Activated T-helper 1 cell treated with anti-CD3 and anti-CD28 coated beads, Interleukin-12 subunit alpha, Interleukin-12 subunit beta, Interleukin-2, Interleukin-4 antibody, amounts not matched to agents 30 ng/mL and 10 ng/mL and 1 ng/mL, durations not matched to agents 14 hours and 24 hours and 36 hours (primary cell): Measurements from ENCODE around the gene RBBP7. TPM values are rescaled to one million over a fixed set of nuclear protein-coding genes. Genes with fewer than 3 reads are reported as not detected.

Experiments used
- DNase-seq: peaks from one replicate; pipeline ENCODE4 v3.0.0; 2021; ENCODE audit warnings: low spot score
- H3K27ac Mint-ChIP-seq: one replicate; pipeline ENCODE4 v1.8.0; 2021; ENCODE audit warnings: mild to moderate bottlenecking, mixed read lengths
- H3K27me3 Mint-ChIP-seq: one replicate; pipeline ENCODE4 v1.8.0; 2022; ENCODE audit warnings: mild to moderate bottlenecking, moderate library complexity, mixed read lengths; ENCODE audit not compliant: insufficient read depth
- H3K36me3 Mint-ChIP-seq: one replicate; pipeline ENCODE4 v1.8.0; 2021; ENCODE audit warnings: low read depth, mixed read lengths
- H3K4me1 Mint-ChIP-seq: one replicate; pipeline ENCODE4 v1.8.0; 2021; ENCODE audit warnings: low read depth, mixed read lengths
- H3K4me3 Mint-ChIP-seq: one replicate; pipeline ENCODE4 v1.8.0; 2021; ENCODE audit warnings: mild to moderate bottlenecking, moderate library complexity, mixed read lengths
- H3K9me3 Mint-ChIP-seq: one replicate; pipeline ENCODE4 v1.8.0; 2021; ENCODE audit warnings: mixed read lengths
- intact Hi-C: fragments of 100-400 bp; cut with micrococcal nuclease; formaldehyde crosslinking; loops from one replicate; pipeline ENCODE4 v1.15.1; 2024
- total RNA-seq: library from RNA; stranded (reverse); gene quantifications from 2 replicates; pipeline ENCODE4 v1.2.3, GENCODE V29; 2022

RBBP7 gene
- total RNA-seq, 1 donor from 2014 or later: 127 TPM

DNA sequence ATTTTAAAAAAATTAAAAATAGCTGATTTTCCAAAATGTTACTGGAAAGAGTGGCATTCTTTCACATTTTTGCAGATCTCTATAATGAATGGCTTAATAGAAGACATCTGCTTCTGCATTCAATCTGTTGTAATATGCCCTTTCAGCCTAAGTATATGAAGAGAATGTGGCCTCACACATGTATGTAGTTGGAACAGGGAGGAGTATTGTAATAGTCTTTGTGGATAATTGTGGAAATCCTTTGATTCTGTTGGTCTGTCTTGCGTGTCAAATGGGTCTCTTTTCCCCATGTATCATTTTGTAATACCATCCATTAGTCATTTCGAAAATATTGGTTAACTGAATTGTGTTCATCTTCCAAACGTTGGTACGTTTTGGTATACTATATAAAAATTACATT is 72.3 kb downstream of the RBBP7 start:
- Mint-ChIP-seq H3K27ac (no peak overlapping the region), H3K27me3 (no peaks in the 10 kb centered on the region)

DNA sequence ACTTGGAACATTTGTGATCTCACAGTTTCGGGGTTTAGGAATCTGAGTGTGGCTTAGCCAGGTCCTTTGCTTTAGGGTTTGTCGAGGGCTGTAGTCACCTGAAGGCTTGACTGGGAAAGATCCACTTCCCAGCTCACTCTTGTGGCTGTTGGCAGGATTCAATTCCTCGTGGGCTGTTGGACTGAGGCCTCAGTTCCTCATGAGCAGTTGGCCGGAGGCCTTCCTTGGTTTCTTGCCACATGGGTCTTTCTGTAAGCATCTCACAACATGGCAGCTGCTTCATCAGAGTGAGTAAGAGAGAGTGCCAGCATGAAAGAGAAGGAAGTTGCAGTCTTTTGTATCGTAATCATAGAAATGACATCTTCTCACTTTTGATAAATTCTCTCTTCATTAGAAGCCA is 72.8 kb downstream of the RBBP7 start:
- Mint-ChIP-seq H3K4me3 (no peak overlapping the region), H3K27me3 (no peaks in the 10 kb centered on the region), H3K4me1 (no peaks in the 10 kb centered on the region), H3K9me3 (no peaks in the 10 kb centered on the region), H3K36me3 (peaks cover 13% of the 10 kb centered on the region), H3K27ac (no peak overlapping the region)
- intact Hi-C loops: no loop called here
- no peak for DNase-seq

More for the DNA sequence above, 72.3 kb downstream of the RBBP7 start:
- Mint-ChIP-seq H3K4me3 (no peak overlapping the region), H3K9me3 (no peaks in the 10 kb centered on the region), H3K36me3 (peaks cover 13% of the 10 kb centered on the region), H3K4me1 (no peaks in the 10 kb centered on the region)
- no peak for DNase-seq
- intact Hi-C loops: no loop called here

DNA sequence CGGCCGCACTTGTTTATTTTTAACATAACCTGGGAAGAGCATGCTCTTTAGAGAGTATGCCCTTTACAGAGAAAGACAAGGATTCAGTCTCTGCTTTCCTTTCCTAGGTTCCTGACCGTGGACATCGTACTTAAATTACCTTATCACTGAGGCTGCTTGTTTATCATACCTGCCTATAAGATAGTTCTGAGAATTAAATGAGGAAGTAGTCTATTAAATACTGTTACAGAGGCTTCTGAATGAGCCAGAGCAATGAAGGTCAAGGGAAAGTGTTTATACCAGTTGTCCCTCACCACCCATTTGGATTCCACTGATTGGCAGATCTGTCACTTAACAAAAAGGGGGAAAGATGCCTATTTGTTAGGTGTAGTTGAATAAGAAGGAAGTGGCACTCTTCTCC is 73.9 kb downstream of the RBBP7 start:
- no peak overlapping the region for H3K27ac Mint-ChIP-seq
- no peaks in the 10 kb centered on the region for H3K9me3 Mint-ChIP-seq
- DNase-seq: no peak
- no peak overlapping the region for H3K4me3 Mint-ChIP-seq
- H3K27me3 Mint-ChIP-seq: no peaks in the 10 kb centered on the region
- peaks cover 13% of the 10 kb centered on the region for H3K36me3 Mint-ChIP-seq
- H3K4me1 Mint-ChIP-seq: no peaks in the 10 kb centered on the region
- intact Hi-C loops: no loop called here

Other genes with a start within 250 kb of the RBBP7 start
- not detected in 2 replicates for gene S100G, start 220.2 kb downstream of the RBBP7 start, total RNA-seq
- gene CTPS2, start 157.7 kb downstream of the RBBP7 start, total RNA-seq: 5.1 and 5.3 TPM in 2 replicates
- gene SYAP1, start 150.8 kb downstream of the RBBP7 start, total RNA-seq: 19.5 and 19.7 TPM in 2 replicates
- 23.8 and 25.4 TPM in 2 replicates for gene TXLNG, start 83.9 kb downstream of the RBBP7 start, total RNA-seq
- gene REPS2, start 76.3 kb upstream of the RBBP7 start, total RNA-seq: not detected in 2 replicates